ENCODE data around the gene TUBB4A.
A peak's percentile ranks its signal among the peaks of the same experiment; 100 is the strongest.
"Not testable (repeated sequence)": the region's sequence is repeated elsewhere in the genome, so short reads cannot be mapped to it uniquely, and the experiment has no call there.

TUBB4A gene

GRCh38 chr19:6501740-6502648 lies at the start of gene TUBB4A:
Gene TUBB4A (minus strand): TSS chr19:6502309. CDS start chr19:6502212, 97 bp downstream.
- DNase-seq (ENCODE audit: low spot score), result peak; percentile 85
- TF ChIP-seq CTCF (IDR thresholded peaks at IDR 0.05; ENCODE audit: extremely low read depth, missing control alignments), result no peak

GRCh38 chr19:6551091-6551490 lies 49.0 kb upstream of the TUBB4A start:
- no peak for TF ChIP-seq CTCF (IDR thresholded peaks at IDR 0.05; ENCODE audit: extremely low read depth, missing control alignments)
- DNase-seq (ENCODE audit: low spot score), result no peak

GRCh38 chr19:6550679-6551078 lies 48.6 kb upstream of the TUBB4A start:
- DNase-seq (ENCODE audit: low spot score), result not testable (repeated sequence)

GRCh38 chr19:6543866-6544347 lies 41.8 kb upstream of the TUBB4A start:
- peak; percentile 45 for DNase-seq (ENCODE audit: low spot score)
- no peak for TF ChIP-seq CTCF (IDR thresholded peaks at IDR 0.05; ENCODE audit: extremely low read depth, missing control alignments)

GRCh38 chr19:6540918-6541689 lies 39.0 kb upstream of the TUBB4A start:
- no peak for TF ChIP-seq CTCF (IDR thresholded peaks at IDR 0.05; ENCODE audit: extremely low read depth, missing control alignments)
- DNase-seq (ENCODE audit: low spot score), result no peak

GRCh38 chr19:6539514-6539913 lies 37.4 kb upstream of the TUBB4A start:
- no peak for DNase-seq (ENCODE audit: low spot score)
- no peak for TF ChIP-seq CTCF (IDR thresholded peaks at IDR 0.05; ENCODE audit: extremely low read depth, missing control alignments)

- no peak for DNase-seq (ENCODE audit: low spot score)
- TF ChIP-seq CTCF (IDR thresholded peaks at IDR 0.05; ENCODE audit: extremely low read depth, missing control alignments), result no peak
Measured at GRCh38 chr19:6535558-6536137, 33.5 kb upstream of the TUBB4A start.
